GDM1 (cell line): ENCODE results near the gene LARP4.
"Not testable (repeated sequence)": the region's sequence is repeated elsewhere in the genome, so short reads cannot be mapped to it uniquely, and the experiment has no call there.

ENCODE experiments used
- DNase-seq: peaks from one replicate; lab custom pipeline; 2025; lab: John Stamatoyannopoulos, UW

The LARP4 gene

GRCh38 chr12:50482571-50482970 lies 81.9 kb downstream of the LARP4 start:
- DNase-seq: no peak

DNA sequence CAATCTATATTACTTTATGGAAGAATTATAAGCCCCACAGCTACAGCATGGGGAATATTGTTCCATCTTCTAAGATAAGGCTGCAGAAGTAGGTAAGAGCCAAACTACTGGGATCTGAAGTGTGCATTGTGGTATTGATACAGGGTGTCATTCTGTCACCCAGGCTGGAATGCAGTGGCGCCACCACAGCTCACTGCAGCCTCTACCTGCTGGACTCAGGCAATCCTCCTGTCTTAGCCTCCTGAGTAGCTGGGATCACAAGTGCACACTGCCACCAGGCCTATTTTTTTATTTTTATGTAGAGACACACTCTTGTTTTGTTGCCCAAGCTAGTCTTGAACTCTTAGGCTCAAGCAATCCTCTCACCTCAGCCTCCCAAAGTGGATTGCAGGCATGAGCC lies 82.8 kb downstream of the LARP4 start:
- no peak for DNase-seq

DNA sequence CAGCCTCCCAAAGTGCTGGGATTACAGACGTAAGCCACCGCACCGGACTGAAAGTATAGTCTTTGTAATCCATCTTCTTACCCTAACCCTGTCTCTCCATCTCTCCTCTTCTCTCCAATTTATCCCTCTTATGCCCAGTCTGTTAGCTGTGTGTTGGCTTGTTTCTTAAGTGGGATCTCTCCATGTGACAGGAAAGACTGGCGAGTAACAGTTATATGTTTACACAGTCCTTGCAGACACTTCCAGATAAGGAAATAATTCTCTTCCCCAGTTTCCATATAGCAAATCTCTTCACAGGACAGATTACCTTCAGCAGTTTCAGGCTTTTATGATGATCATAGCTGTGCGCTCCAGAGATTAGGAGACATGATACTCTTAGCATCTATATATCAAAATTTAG lies 88.1 kb downstream of the LARP4 start:
- DNase-seq: no peak

DNA sequence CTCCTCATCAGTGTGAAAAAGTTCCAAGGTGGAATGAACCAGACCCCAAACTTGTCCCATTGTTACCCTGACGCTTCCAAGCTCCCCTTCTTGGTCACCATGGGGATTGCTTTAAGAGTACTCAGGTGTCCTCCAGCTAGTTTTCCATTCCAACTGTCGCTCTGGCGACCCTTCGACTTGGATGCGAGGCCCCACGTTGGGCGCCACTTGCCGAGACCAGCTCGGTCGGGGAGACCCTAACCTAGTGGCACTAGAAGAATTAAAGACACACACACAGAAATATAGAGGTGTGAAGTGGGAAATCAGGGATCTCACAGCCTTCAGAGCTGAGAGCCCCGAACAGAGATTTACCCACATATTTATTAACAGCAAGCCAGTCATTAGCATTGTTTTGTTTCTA lies 97.4 kb downstream of the LARP4 start:
- DNase-seq: not testable (repeated sequence)

DNA sequence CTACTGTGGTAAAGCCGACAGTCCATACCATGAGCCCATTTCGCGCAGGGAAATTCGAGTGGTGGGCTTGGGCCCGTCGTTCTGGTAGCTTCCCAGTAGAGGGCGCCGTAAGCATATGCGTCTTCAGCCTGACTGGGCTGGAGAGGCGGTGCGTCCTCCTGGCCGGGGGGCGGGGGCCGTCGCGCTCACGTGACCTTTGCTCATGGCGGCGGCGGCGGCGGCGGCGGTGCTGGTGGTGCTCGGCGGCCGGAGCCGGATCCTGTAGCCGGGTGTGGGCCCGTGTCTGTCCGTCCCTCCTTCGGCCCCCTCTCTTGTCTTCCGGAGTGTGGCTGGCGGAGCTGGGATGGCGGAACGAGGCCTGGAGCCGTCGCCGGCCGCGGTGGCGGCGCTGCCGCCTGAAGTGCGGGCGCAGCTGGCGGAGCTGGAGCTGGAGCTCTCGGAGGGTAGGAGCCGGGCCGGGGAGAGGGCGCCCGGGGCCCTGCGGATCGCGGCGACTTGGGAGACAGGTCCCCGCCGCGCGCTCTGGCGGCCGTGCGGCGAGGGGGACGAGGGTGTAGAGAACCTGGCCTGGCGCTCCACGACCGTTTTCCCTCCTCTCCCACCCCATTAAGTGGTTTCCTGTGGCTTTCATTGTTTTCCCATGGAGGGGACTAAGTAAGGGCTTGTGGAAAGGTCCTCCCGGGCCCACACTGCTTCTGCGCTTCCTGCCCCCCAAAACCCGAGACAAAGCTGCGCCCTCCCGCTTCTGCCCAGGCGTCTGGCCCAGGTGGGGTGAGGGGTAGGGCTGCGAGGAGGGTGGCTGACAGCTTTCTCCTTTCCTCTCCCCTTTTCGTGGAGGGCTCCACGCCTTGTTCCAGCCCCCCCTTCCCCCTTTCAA lies 104.4 kb downstream of the LARP4 start, which contains the start of gene DIP2B:
DIP2B (plus strand) TSS at position 188 of the 877 bp plus-strand sequence; CDS start at position 344, 156 bp downstream.
- DNase-seq: peak; percentile 91

- DNase-seq: peak; percentile 14
Observed at GRCh38 chr12:50505675-50506530, 105.2 kb downstream of the LARP4 start.

DNA sequence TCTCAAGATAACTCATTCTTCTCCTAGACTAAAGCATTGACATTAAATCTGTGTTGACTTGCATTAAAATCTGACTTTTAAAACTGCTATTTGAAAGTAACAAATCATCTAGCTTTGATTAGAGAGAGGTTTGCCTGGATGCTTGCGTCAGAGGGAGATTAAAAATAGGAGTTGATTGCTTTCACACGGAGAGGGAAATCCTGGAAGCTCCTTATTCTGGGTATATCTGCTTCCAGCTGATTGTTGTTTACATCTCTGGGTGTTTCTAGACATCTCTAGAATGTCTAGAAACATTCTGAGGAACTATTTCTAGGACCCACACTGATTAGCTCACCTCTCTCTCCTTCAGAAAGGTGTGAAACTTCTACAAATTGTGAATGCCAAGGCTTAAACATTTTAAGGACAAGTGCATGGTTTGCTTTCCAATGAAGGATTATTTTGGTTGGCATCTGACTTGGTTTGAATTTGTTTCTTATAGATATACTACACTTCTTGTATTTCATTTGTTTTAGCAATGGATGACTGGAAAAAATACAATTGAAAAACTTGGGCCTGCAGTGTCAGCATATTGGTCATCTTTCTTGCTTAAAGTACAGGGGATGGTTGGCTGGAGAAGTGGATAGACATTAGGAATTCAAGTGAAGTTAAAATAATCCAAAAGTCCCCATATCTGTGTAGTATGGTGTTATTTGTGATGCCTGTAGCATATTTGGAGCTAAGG lies 106.2 kb downstream of the LARP4 start:
- DNase-seq: no peak

GRCh38 chr12:50507474-50507838 lies 106.8 kb downstream of the LARP4 start:
- DNase-seq: no peak

- DNase-seq: no peak
Observed at GRCh38 chr12:50507930-50508329, 107.2 kb downstream of the LARP4 start.

GRCh38 chr12:50508414-50508813 lies 107.7 kb downstream of the LARP4 start:
- DNase-seq: no peak

- DNase-seq: no peak
Observed at GRCh38 chr12:50508970-50509663, 108.4 kb downstream of the LARP4 start.

GRCh38 chr12:50514526-50515276 lies 114.0 kb downstream of the LARP4 start:
- no peak for DNase-seq

DNA sequence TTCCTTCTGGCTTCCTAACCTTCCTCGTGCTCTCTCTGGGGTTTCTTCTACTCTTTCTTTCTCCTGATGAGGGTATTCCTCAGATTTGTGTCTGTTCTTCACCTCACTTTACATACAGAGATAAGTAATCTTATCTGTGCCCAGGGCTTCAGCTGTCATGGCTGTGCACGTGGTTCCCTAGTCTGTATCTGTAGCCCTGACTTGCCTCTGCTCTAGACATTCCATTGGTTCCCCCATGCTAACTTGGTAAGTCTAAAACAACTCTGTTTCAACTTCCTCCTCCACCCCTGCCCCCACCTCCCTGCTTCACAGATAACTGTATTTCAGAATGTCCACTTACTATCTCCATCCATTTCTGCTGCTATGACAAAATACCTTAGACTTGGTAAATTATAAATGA lies 114.9 kb downstream of the LARP4 start:
- DNase-seq: no peak

DNA sequence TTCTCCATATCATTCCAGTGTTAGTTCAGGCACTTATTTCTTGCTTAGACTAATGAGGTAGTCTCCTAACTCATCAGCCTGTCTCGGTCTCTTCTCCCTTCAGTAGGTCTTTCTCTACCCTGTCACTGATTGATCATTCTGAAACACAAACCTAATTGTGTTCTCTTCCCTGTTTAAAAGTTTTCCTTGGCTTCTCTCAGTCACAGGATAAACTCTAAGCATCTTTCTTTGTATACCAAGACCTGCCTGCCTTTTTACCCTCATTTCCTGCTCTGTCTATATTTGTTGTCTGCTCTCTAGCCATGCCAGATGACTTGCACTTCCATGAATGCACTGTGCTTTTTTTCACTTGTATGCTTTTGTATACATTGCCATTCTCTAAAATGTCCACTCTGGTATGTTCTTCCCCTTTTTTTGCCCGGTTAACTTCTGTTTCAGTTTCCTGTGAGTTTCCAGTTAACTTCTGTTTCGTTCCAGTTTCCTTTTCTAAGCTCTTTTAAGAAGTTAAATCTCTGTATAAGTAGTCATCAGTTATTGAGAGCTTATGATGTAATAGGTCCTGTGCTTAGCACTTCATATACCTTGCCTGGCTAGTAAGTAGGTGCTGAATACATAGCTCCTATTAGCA lies 116.8 kb downstream of the LARP4 start:
- peak; percentile 79 for DNase-seq

- no peak for DNase-seq
Observed at GRCh38 chr12:50518090-50518489, 117.4 kb downstream of the LARP4 start.

- DNase-seq: no peak
Observed at GRCh38 chr12:50519353-50519752, 118.7 kb downstream of the LARP4 start.

- DNase-seq: no peak
Observed at GRCh38 chr12:50520416-50521207, 119.9 kb downstream of the LARP4 start.

DNA sequence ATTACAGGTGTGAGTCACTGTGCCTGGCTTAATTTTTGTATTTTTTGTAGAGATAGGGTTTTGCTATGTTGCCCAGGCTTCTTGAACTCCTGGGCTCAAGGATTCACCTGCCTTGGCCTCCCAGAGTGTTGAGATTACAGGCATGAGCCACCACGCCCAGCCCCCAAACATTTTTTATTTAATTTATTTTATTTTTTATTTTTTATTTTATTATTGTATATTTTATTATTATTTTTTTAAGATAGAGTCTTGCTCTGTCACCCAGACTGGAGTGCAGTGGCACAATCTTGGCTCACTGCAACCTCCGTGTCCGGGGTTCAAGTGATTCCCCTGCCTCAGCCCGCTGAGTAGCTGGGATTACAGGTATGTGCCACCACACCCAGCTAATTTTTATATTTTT lies 121.1 kb downstream of the LARP4 start:
- DNase-seq: not testable (repeated sequence)

GRCh38 chr12:50523772-50524171 lies 123.1 kb downstream of the LARP4 start:
- DNase-seq: no peak

GRCh38 chr12:50524621-50525020 lies 123.9 kb downstream of the LARP4 start:
- no peak for DNase-seq
